ENCODE measurements around the gene PRR19.

GRCh38 chr19:42282819-42283187 is 19.1 kb upstream of the PRR19 start:
- no peak for TF ChIP-seq CTCF (IDR thresholded peaks at IDR 0.05)
- no peak for TF ChIP-seq POLR2A (IDR thresholded peaks at IDR 0.05)
- no peak for TF ChIP-seq POLR2AphosphoS5 (IDR thresholded peaks at IDR 0.05)
- no peak for TF ChIP-seq EP300 (IDR thresholded peaks at IDR 0.05)

Measured in suprapubic skin (tissue), 4 donors.